HL-60 (cell line): ENCODE results near the gene LIMK2.

Experiments
- CTCF ChIP-seq: IDR thresholded peaks from one replicate; pipeline ENCODE4 v1.5.1; 2011; ENCODE audit warnings: low read length, control low read depth, inconsistent platforms; ENCODE audit not compliant: insufficient read depth
- POLR2AphosphoS5 ChIP-seq: IDR thresholded peaks from 2 replicates; pipeline ENCODE4 v1.6.1; 2012; ENCODE audit warnings: low read depth

GRCh38 chr22:31215018-31215535 is 3.0 kb downstream of the LIMK2 start:
- TF ChIP-seq CTCF = no peak
- TF ChIP-seq POLR2AphosphoS5 = no peak
